Panc1 (cell line): ENCODE results near the gene PRORP. TPM values are rescaled to one million over a fixed set of nuclear protein-coding genes. Genes with fewer than 3 reads are reported as not detected.

Source experiments
- ATAC-seq: fragments of 200-7000 bp; cut with Tn5 transposase; 2 replicates; pipeline ENCODE4 v1.9.1; 2020; ENCODE audit warnings: mild to moderate bottlenecking, moderate library complexity
- BruUV-seq: library from RNA; stranded (reverse); fragments of 400-500 nt; replicated peaks from 2 replicates; lab custom pipeline; 2021; lab: Mats Ljungman, UMichigan
- CTCF ChIA-PET: fragments of 300-600 bp; sonication (Branson Sonifier 250); formaldehyde crosslinking; loops from one replicate; lab custom pipeline; 2022; ENCODE audit warnings: antibody characterized with exemption; lab: Charles Lee
- POLR2A ChIA-PET: fragments of 300-600 bp; sonication (Branson Sonifier 250); formaldehyde crosslinking; loops from one replicate; lab custom pipeline; 2022; ENCODE audit warnings: antibody characterized with exemption; lab: Charles Lee
- DNase-seq: peaks from one replicate; pipeline ENCODE4 v3.0.0-alpha.2; 2010; ENCODE audit warnings: low read depth, low spot score
- H3K27ac ChIP-seq: 2 replicates; pipeline ENCODE4 v1.5.1; 2011; ENCODE audit warnings: mild to moderate bottlenecking, low read length, inconsistent platforms
- H3K27me3 ChIP-seq: fragments of 200-500 bp; sonication (Bioruptor generic); 2 replicates; pipeline ENCODE4 v1.6.0; 2014; ENCODE audit warnings: low read length, inconsistent platforms; ENCODE audit not compliant: control insufficient read depth, insufficient read depth
- H3K36me3 ChIP-seq: fragments of 200-500 bp; sonication (Bioruptor generic); 2 replicates; pipeline ENCODE4 v1.5.1; 2014; ENCODE audit warnings: inconsistent platforms, mild to moderate bottlenecking, low read length, moderate library complexity; ENCODE audit not compliant: control insufficient read depth, insufficient read depth
- H3K4me1 ChIP-seq: 2 replicates; pipeline ENCODE4 v1.5.1; 2011; ENCODE audit warnings: inconsistent platforms, mild to moderate bottlenecking, low read length, moderate library complexity; ENCODE audit not compliant: control insufficient read depth, insufficient read depth
- H3K4me3 ChIP-seq, 2 experiments: 2 replicates each; pipeline ENCODE4 v1.5.1; 2011 to 2012; ENCODE audit warnings: low read depth in 2 of 2, low read length in 2 of 2, mild to moderate bottlenecking in 2 of 2, inconsistent platforms in 1 of 2, moderate library complexity in 1 of 2
- H3K9me3 ChIP-seq: fragments of 200-500 bp; sonication (Bioruptor generic); 2 replicates; pipeline ENCODE4 v1.5.1; 2014; ENCODE audit warnings: low read depth, mild to moderate bottlenecking, inconsistent platforms, low read length, moderate library complexity; ENCODE audit not compliant: control insufficient read depth, insufficient read depth
- CTCF ChIP-seq: fragments of 450-650 bp; IDR thresholded peaks from 2 replicates; pipeline ENCODE4 v1.5.1; 2017; ENCODE audit warnings: mild to moderate bottlenecking
- POLR2AphosphoS5 ChIP-seq: IDR thresholded peaks from 2 replicates; pipeline ENCODE4 v1.6.1; 2012; ENCODE audit warnings: mild to moderate bottlenecking, low read depth, low read length, moderate library complexity
- REST ChIP-seq, 2 experiments: IDR thresholded peaks; 2 replicates each; pipeline ENCODE4 v1.6.1; 2011 to 2012; ENCODE audit warnings: low read depth in 2 of 2, control low read depth in 1 of 2, low read length in 1 of 2, mild to moderate bottlenecking in 1 of 2, moderate library complexity in 1 of 2; ENCODE audit not compliant: insufficient read depth in 1 of 2
- SIN3A ChIP-seq: IDR thresholded peaks from 2 replicates; pipeline ENCODE4 v1.6.1; 2012; ENCODE audit warnings: low read depth, mild to moderate bottlenecking, low read length, moderate library complexity, borderline replicate concordance; ENCODE audit not compliant: insufficient read depth
- TCF7L2 ChIP-seq: IDR thresholded peaks from 2 replicates; pipeline ENCODE4 v1.6.1; 2011; ENCODE audit warnings: mild to moderate bottlenecking, low read depth, low read length, inconsistent platforms
- in situ Hi-C: cut with HindIII; loops from 2 replicates; pipeline ENCODE4 v1.10.0; 2016; ENCODE audit warnings: low sequenced_read_pairs, low pct_unique_long_range_greater_than_20kb
- intact Hi-C: fragments of 100-400 bp; cut with micrococcal nuclease; formaldehyde crosslinking; loops from one replicate; pipeline ENCODE4 v1.10.0; 2022; ENCODE audit not compliant: unreplicated experiment
- total RNA-seq: library from RNA; stranded (reverse); gene quantifications from one replicate; pipeline ENCODE4 v1.2.1, GENCODE V29; 2021; ENCODE audit not compliant: unreplicated experiment

PRORP gene
- total RNA-seq, 1 experiment from 2014 or later: 28.1 TPM

- intact Hi-C loops: no loop called here
- ATAC-seq (no peak), DNase-seq (no peak)
- Histone ChIP-seq H3K4me1 (peaks cover 20% of the 10 kb centered on the region), H3K4me3 (no peak overlapping the region), H3K27ac (no peak overlapping the region), H3K27me3 (no peaks in the 10 kb centered on the region), H3K36me3 (no peaks in the 10 kb centered on the region), H3K9me3 (no peaks in the 10 kb centered on the region)
- ChIA-PET CTCF (interaction anchor here (0.6 kb wide), 1 partner anchor 450 kb away, joined by 3 read pairs; no protein-coding TSS in a partner anchor), POLR2A (no interaction called here)
- no TSS peak for BruUV-seq
- in situ Hi-C loops: no loop called here
- TF ChIP-seq CTCF (no peak), POLR2AphosphoS5 (no peak), TCF7L2 (no peak), SIN3A (no peak), REST (IDR thresholded peaks at IDR 0.05; ENCODE audit: insufficient read depth in 1 of 2, low read depth in 2 of 2, low read length in 1 of 2) (no peak)
Observed at GRCh38 chr14:35164849-35165248, 42.5 kb downstream of the PRORP start.

GRCh38 chr14:35167496-35167895, 45.1 kb downstream of the PRORP start:
- Histone ChIP-seq H3K36me3 (no peaks in the 10 kb centered on the region), H3K4me1 (no peaks in the 10 kb centered on the region), H3K27ac (no peak overlapping the region), H3K4me3 (no peak overlapping the region), H3K9me3 (no peaks in the 10 kb centered on the region), H3K27me3 (no peaks in the 10 kb centered on the region)
- in situ Hi-C loops: no loop called here
- ATAC-seq (no peak), DNase-seq (no peak)
- TF ChIP-seq CTCF (no peak), POLR2AphosphoS5 (no peak), SIN3A (no peak), REST (IDR thresholded peaks at IDR 0.05; ENCODE audit: insufficient read depth in 1 of 2, low read depth in 2 of 2, low read length in 1 of 2) (no peak), TCF7L2 (no peak)
- BruUV-seq: no TSS peak
- ChIA-PET CTCF (no interaction called here), POLR2A (no interaction called here)
- intact Hi-C loops: no loop called here

Other genes with a start within 250 kb of the PRORP start
- 27.2 TPM for gene BAZ1A, start 247.2 kb upstream of the PRORP start, total RNA-seq
- 53.2 TPM for gene SRP54, start 139.6 kb upstream of the PRORP start, total RNA-seq
- 46.7 TPM for gene FAM177A1, start 76.3 kb upstream of the PRORP start, total RNA-seq
- 19.6 TPM for gene PPP2R3C, start 562 bp upstream of the PRORP start, total RNA-seq
- 197 TPM for gene PSMA6, start 169.8 kb downstream of the PRORP start, total RNA-seq